H9 (cell line): ENCODE measurements around the gene C11orf91. TPM values are rescaled to one million over a fixed set of nuclear protein-coding genes. Genes with fewer than 3 reads are reported as not detected.

ENCODE experiments used
- DNase-seq: peaks from one replicate; pipeline ENCODE4 v3.0.0-alpha.2; 2017
- H2AFZ ChIP-seq: one replicate; pipeline ENCODE4 v1.6.1; 2013; ENCODE audit warnings: mild to moderate bottlenecking, low read length, control low read depth, moderate library complexity
- H2AK5ac ChIP-seq: 2 replicates; pipeline ENCODE4 v1.6.1; 2013; ENCODE audit warnings: low read length, control low read depth, mixed read lengths; ENCODE audit not compliant: insufficient read length
- H2BK120ac ChIP-seq: one replicate; pipeline ENCODE4 v1.6.1; 2013; ENCODE audit warnings: low read depth, mild to moderate bottlenecking, low read length, control low read depth, inconsistent platforms; ENCODE audit not compliant: poor library complexity, severe bottlenecking
- H2BK12ac ChIP-seq: 2 replicates; pipeline ENCODE4 v1.6.1; 2013; ENCODE audit warnings: low read length, control low read depth, mixed read lengths, low read depth; ENCODE audit not compliant: insufficient read length
- H2BK15ac ChIP-seq: 2 replicates; pipeline ENCODE4 v1.6.1; 2013; ENCODE audit warnings: low read depth, low read length, control low read depth
- H2BK20ac ChIP-seq: one replicate; pipeline ENCODE4 v1.6.1; 2013; ENCODE audit warnings: low read depth, mild to moderate bottlenecking, low read length, control low read depth, inconsistent platforms; ENCODE audit not compliant: poor library complexity, severe bottlenecking
- H2BK5ac ChIP-seq: 2 replicates; pipeline ENCODE4 v1.6.1; 2013; ENCODE audit warnings: low read length, control low read depth, mixed read lengths; ENCODE audit not compliant: insufficient read length
- H3K14ac ChIP-seq: 2 replicates; pipeline ENCODE4 v1.6.1; 2013; ENCODE audit warnings: low read length, control low read depth; ENCODE audit not compliant: insufficient read depth
- H3K18ac ChIP-seq: 2 replicates; pipeline ENCODE4 v1.6.1; 2013; ENCODE audit warnings: low read depth, mild to moderate bottlenecking, mixed read lengths, low read length, control low read depth; ENCODE audit not compliant: insufficient read length
- H3K23ac ChIP-seq: 2 replicates; pipeline ENCODE4 v1.6.1; 2013; ENCODE audit warnings: low read length, control low read depth, mixed read lengths, low read depth; ENCODE audit not compliant: insufficient read length
- H3K23me2 ChIP-seq: 2 replicates; pipeline ENCODE4 v1.6.1; 2013; ENCODE audit warnings: low read depth, mild to moderate bottlenecking, mixed read lengths, low read length, control low read depth; ENCODE audit not compliant: insufficient read length, poor library complexity, severe bottlenecking
- H3K27ac ChIP-seq: 2 replicates; pipeline ENCODE4 v1.5.1; 2013; ENCODE audit warnings: low read length, control low read depth, mixed read lengths, low read depth; ENCODE audit not compliant: insufficient read length
- H3K27me3 ChIP-seq: 2 replicates; pipeline ENCODE4 v1.6.1; 2013; ENCODE audit warnings: low read length, control low read depth, inconsistent platforms; ENCODE audit not compliant: insufficient read depth
- H3K4ac ChIP-seq: 2 replicates; pipeline ENCODE4 v1.6.1; 2013; ENCODE audit warnings: low read depth, mild to moderate bottlenecking, control low read depth, inconsistent platforms, low read length, moderate library complexity
- H3K4me1 ChIP-seq: 2 replicates; pipeline ENCODE4 v1.6.1; 2013; ENCODE audit warnings: low read length, control low read depth, inconsistent platforms; ENCODE audit not compliant: insufficient read depth
- H3K4me2 ChIP-seq: 2 replicates; pipeline ENCODE4 v1.6.1; 2013; ENCODE audit warnings: low read length, control low read depth, mixed read lengths; ENCODE audit not compliant: insufficient read length, insufficient read depth
- H3K56ac ChIP-seq: 2 replicates; pipeline ENCODE4 v1.6.1; 2013; ENCODE audit warnings: low read depth, mild to moderate bottlenecking, mixed read lengths, low read length, control low read depth; ENCODE audit not compliant: insufficient read length
- H3K79me1 ChIP-seq: 2 replicates; pipeline ENCODE4 v1.6.1; 2013; ENCODE audit warnings: low read depth, mild to moderate bottlenecking, moderate library complexity, low read length, control low read depth, inconsistent platforms; ENCODE audit not compliant: insufficient read depth, poor library complexity, severe bottlenecking
- H3K79me2 ChIP-seq: 2 replicates; pipeline ENCODE4 v1.6.1; 2013; ENCODE audit warnings: low read length, control low read depth, inconsistent platforms; ENCODE audit not compliant: insufficient read depth
- H3K9ac ChIP-seq: 2 replicates; pipeline ENCODE4 v1.6.1; 2013; ENCODE audit warnings: low read length, control low read depth, mixed read lengths; ENCODE audit not compliant: insufficient read length; ENCODE audit errors: extremely low read depth
- H3K9me3 ChIP-seq: one replicate; pipeline ENCODE4 v1.6.1; 2013; ENCODE audit warnings: low read depth, low read length, inconsistent platforms; ENCODE audit not compliant: control insufficient read depth
- H3T11ph ChIP-seq: one replicate; pipeline ENCODE4 v1.6.1; 2013; ENCODE audit warnings: mild to moderate bottlenecking, low read length, control low read depth, inconsistent platforms
- H4K20me1 ChIP-seq: one replicate; pipeline ENCODE4 v1.6.1; 2013; ENCODE audit not compliant: control insufficient read depth, insufficient read length, insufficient read depth
- H4K5ac ChIP-seq: 2 replicates; pipeline ENCODE4 v1.6.1; 2013; ENCODE audit warnings: low read depth, mild to moderate bottlenecking, mixed read lengths, low read length, control low read depth; ENCODE audit not compliant: insufficient read length
- H4K8ac ChIP-seq: replicated peaks from 2 replicates; pipeline ENCODE4 v1.6.1; 2013; ENCODE audit warnings: low read length, control low read depth, mixed read lengths, low read depth; ENCODE audit not compliant: insufficient read length
- H4K91ac ChIP-seq: 2 replicates; pipeline ENCODE4 v1.6.1; 2013; ENCODE audit warnings: low read depth, mild to moderate bottlenecking, moderate library complexity, mixed read lengths, low read length, control low read depth; ENCODE audit not compliant: insufficient read length
- H3K27ac Mint-ChIP-seq, 3 experiments: 2 replicates in 2 of 3; 3 replicates in 1 of 3; pipeline ENCODE4 v1.8.0; 2020 to 2021; ENCODE audit warnings: mixed read lengths in 3 of 3, mild to moderate bottlenecking in 1 of 3, moderate library complexity in 1 of 3
- H3K27me3 Mint-ChIP-seq: 2 replicates; pipeline ENCODE4 v1.8.0; 2021; ENCODE audit warnings: low read depth, mild to moderate bottlenecking, moderate library complexity, mixed read lengths
- H3K36me3 Mint-ChIP-seq, 3 experiments: 2 replicates in 2 of 3; 3 replicates in 1 of 3; pipeline ENCODE4 v1.8.0; 2020 to 2021; ENCODE audit warnings: low read depth in 3 of 3, mixed read lengths in 3 of 3; ENCODE audit not compliant: insufficient read depth in 1 of 3
- H3K4me1 Mint-ChIP-seq, 2 experiments: 2 replicates each; pipeline ENCODE4 v1.8.0; 2020; ENCODE audit warnings: mixed read lengths in 2 of 2
- H3K4me3 Mint-ChIP-seq, 2 experiments: 2 replicates in 1 of 2; 3 replicates in 1 of 2; pipeline ENCODE4 v1.8.0; 2020 to 2021; ENCODE audit warnings: mild to moderate bottlenecking in 2 of 2, mixed read lengths in 2 of 2, moderate library complexity in 1 of 2
- H3K9me3 Mint-ChIP-seq, 2 experiments: 2 replicates in 1 of 2; 3 replicates in 1 of 2; pipeline ENCODE4 v1.8.0; 2020; ENCODE audit warnings: mild to moderate bottlenecking in 2 of 2, mixed read lengths in 2 of 2, moderate library complexity in 1 of 2
- WGBS: extraction: QIAGEN DNeasy Blood & Tissue Kit; methylation state at CpG from one replicate; pipeline ENCODE4 v1.1.7; 2013; ENCODE audit warnings: missing lambda C conversion rate, low lambda C conversion rate, mixed read lengths; ENCODE audit not compliant: insufficient read length; ENCODE audit errors: extremely low coverage; 5-methylcytosine and 5-hydroxymethylcytosine counted together
- total RNA-seq: library from RNA; stranded (reverse); gene quantifications from 2 replicates; pipeline ENCODE4 v1.2.1, GENCODE V29; 2021
- TF ChIP-seq, protein P1 (sequence below): fragments of 200-600 bp; sonication (generic); conservative IDR thresholded peaks from 3 replicates; pipeline ENCODE4 v1.8.0; 2021; ENCODE audit warnings: antibody characterized with exemption, mild to moderate bottlenecking

C11orf91 gene
- total RNA-seq, 1 experiment from 2014 or later, result not detected

DNA sequence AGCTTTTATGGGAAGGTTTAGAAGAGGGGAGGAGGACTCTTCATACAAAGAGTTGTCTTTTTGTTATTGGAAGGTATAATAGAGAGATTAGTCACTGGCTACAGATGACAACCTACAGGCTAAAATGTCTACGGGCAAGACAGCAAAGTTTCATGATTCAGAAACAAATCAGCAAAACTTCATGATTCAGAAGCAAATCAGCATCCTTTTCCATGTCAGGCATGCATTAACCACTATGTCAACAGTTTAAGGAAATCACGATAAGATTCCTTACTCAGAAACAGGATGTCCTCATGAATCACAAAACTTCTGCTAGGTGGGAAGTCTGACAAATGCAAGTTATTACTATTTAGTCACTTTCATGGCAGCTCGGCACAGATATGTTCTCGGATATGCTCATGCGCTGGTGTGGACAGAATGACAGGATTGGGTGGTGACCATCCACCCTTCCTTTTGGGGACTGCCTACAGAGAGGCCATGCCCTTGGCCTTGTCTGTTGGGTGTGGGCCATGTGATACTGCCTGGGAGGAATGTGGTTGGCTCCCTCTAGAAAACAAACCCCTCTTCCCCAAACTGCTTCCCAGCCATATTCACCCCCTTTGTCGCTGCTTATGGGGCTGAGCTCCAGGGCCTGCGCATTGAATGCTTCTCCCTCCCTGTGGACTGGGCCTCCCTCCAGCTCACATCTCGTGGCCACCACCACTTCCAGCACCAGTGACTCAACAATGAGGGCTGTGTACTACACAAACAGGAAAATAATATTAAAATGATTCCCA is 10.1 kb downstream of the C11orf91 start:
- H3K4me1 Mint-ChIP-seq, result peaks cover 32 to 38% of the 10 kb centered on the region in 2 experiments
- H3K36me3 Mint-ChIP-seq, result no peaks in the 10 kb centered on the region
- H3K4me1 ChIP-seq, result peaks cover 5% of the 10 kb centered on the region; the same call in 1 of the 2 replicates
- no peak for DNase-seq
- no peak overlapping the region for H3K4me2 ChIP-seq
- H3K27me3 Mint-ChIP-seq, result no peaks in the 10 kb centered on the region; the same call in 1 of the 2 replicates
- TF ChIP-seq, protein P1, sequence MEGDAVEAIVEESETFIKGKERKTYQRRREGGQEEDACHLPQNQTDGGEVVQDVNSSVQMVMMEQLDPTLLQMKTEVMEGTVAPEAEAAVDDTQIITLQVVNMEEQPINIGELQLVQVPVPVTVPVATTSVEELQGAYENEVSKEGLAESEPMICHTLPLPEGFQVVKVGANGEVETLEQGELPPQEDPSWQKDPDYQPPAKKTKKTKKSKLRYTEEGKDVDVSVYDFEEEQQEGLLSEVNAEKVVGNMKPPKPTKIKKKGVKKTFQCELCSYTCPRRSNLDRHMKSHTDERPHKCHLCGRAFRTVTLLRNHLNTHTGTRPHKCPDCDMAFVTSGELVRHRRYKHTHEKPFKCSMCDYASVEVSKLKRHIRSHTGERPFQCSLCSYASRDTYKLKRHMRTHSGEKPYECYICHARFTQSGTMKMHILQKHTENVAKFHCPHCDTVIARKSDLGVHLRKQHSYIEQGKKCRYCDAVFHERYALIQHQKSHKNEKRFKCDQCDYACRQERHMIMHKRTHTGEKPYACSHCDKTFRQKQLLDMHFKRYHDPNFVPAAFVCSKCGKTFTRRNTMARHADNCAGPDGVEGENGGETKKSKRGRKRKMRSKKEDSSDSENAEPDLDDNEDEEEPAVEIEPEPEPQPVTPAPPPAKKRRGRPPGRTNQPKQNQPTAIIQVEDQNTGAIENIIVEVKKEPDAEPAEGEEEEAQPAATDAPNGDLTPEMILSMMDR, result no peak
- no peak overlapping the region; a peak in 1 of 7 replicates for H3K27ac Mint-ChIP-seq
- no CpG with 5 or more reads among the region's 8 CpGs for WGBS
- no peak overlapping the region for H3K56ac ChIP-seq
- no peak overlapping the region for H2BK120ac ChIP-seq
- no peak overlapping the region for H3K18ac ChIP-seq
- no peak overlapping the region for H2BK20ac ChIP-seq
- no peaks in the 10 kb centered on the region for H3K23me2 ChIP-seq
- no peak overlapping the region for H4K91ac ChIP-seq
- no peak overlapping the region for H3K9ac ChIP-seq
- no peak overlapping the region for H2AK5ac ChIP-seq
- H3T11ph ChIP-seq, result no peak overlapping the region
- no peak overlapping the region for H3K4ac ChIP-seq
- no peak overlapping the region for H2BK12ac ChIP-seq
- no peak overlapping the region for H3K14ac ChIP-seq
- H3K27ac ChIP-seq, result no peak overlapping the region
- H3K79me1 ChIP-seq, result no peaks in the 10 kb centered on the region
- no peaks in the 10 kb centered on the region for H3K9me3 Mint-ChIP-seq
- H3K79me2 ChIP-seq, result no peaks in the 10 kb centered on the region
- no peaks in the 10 kb centered on the region for H3K27me3 ChIP-seq
- H2BK15ac ChIP-seq, result no peak overlapping the region
- H3K4me3 Mint-ChIP-seq, result no peak overlapping the region; a peak in 1 of 5 replicates
- no peak overlapping the region for H4K5ac ChIP-seq
- H4K20me1 ChIP-seq, result no peaks in the 10 kb centered on the region
- H2AFZ ChIP-seq, result no peak overlapping the region
- H4K8ac ChIP-seq, result no peak overlapping the region
- no peaks in the 10 kb centered on the region for H3K9me3 ChIP-seq
- H2BK5ac ChIP-seq, result no peak overlapping the region
- no peak overlapping the region for H3K23ac ChIP-seq
